K562 (cell line): ENCODE results near the gene MYL11. TPM values are rescaled to one million over a fixed set of nuclear protein-coding genes. Genes with fewer than 3 reads are reported as not detected.
"Not testable (repeated sequence)": the region's sequence is repeated elsewhere in the genome, so short reads cannot be mapped to it uniquely, and the experiment has no call there.

Experiments used
- ATAC-seq: fragments of 200-7000 bp; cut with Tn5 transposase; 3 replicates; pipeline ENCODE4 v1.9.1; 2020; ENCODE audit warnings: moderate library complexity
- BruUV-seq: library from RNA; stranded (reverse); fragments of 400-500 nt; replicated peaks from 2 replicates; lab custom pipeline; 2021; lab: Mats Ljungman, UMichigan
- CTCF ChIA-PET: fragments of 300-600 bp; formaldehyde crosslinking; extraction: SDS; loops from one replicate; lab custom pipeline; 2021; ENCODE audit warnings: low intra/inter-chr PET ratio; lab: Yijun Ruan, JAX
- POLR2A ChIA-PET: fragments of 300-600, 350-650 bp; sonication (Branson Sonifier 250); formaldehyde crosslinking; extraction: SDS; loops from one replicate; lab custom pipeline; 2021; ENCODE audit warnings: antibody characterized with exemption, inconsistent platforms; lab: Yijun Ruan, JAX
- DNase-seq, 4 experiments: peaks; one replicate each; pipeline versions ENCODE4 v3.0.0 to v3.0.0-alpha.2; 2011 to 2018; ENCODE audit warnings: low spot score in 3 of 4, mixed read lengths in 3 of 4; ENCODE audit errors: extremely low read depth in 1 of 4
- FAIRE-seq: peaks from 2 replicates; lab custom pipeline; 2011; peaks lifted over from hg19 to GRCh38; lab: Jason Lieb, UNC
- H2AFZ ChIP-seq: 2 replicates; pipeline ENCODE4 v1.6.0; 2011; ENCODE audit warnings: low read depth, low read length, control low read depth, inconsistent platforms
- H3K27ac ChIP-seq: fragments of 200-600 bp; 3 replicates; pipeline ENCODE4 v1.8.0; 2011; ENCODE audit warnings: low read depth, mild to moderate bottlenecking, control low read depth, inconsistent platforms, low read length, moderate library complexity, mixed read lengths; ENCODE audit errors: extremely low read depth
- H3K27me3 ChIP-seq, 2 experiments: fragments of 300-600 bp in 1 of 2; 2 replicates in 1 of 2; 3 replicates in 1 of 2; pipeline versions ENCODE4 v1.6.0 to v1.8.0; 2011; ENCODE audit warnings: inconsistent platforms in 2 of 2, low read length in 2 of 2, mild to moderate bottlenecking in 1 of 2, mixed read lengths in 1 of 2, moderate library complexity in 1 of 2; ENCODE audit not compliant: control insufficient read depth in 2 of 2, insufficient read depth in 2 of 2
- H3K36me3 ChIP-seq: fragments of 300-600 bp; 3 replicates; pipeline ENCODE4 v1.8.0; 2011; ENCODE audit warnings: mild to moderate bottlenecking, low read length, inconsistent platforms; ENCODE audit not compliant: control insufficient read depth, insufficient read depth
- H3K4me1 ChIP-seq, 2 experiments: fragments of 200-600 bp in 1 of 2; replicated peaks in 1 of 2; 2 replicates in 1 of 2; 3 replicates in 1 of 2; pipeline versions ENCODE4 v1.5.1 to v1.8.0; 2011; ENCODE audit warnings: inconsistent platforms in 2 of 2, low read length in 2 of 2, mild to moderate bottlenecking in 1 of 2, mixed read lengths in 1 of 2, moderate library complexity in 1 of 2; ENCODE audit not compliant: control insufficient read depth in 2 of 2, insufficient read depth in 2 of 2
- H3K4me2 ChIP-seq: 2 replicates; pipeline ENCODE4 v1.6.1; 2011; ENCODE audit warnings: low read length, control low read depth, inconsistent platforms, mixed read lengths; ENCODE audit not compliant: insufficient read depth
- H3K4me3 ChIP-seq: fragments of 200-600 bp; sonication (generic), shearing (Covaris generic); 2 replicates; pipeline ENCODE4 v1.5.1; 2016; ENCODE audit warnings: control low read depth, inconsistent platforms
- H3K79me2 ChIP-seq: fragments of 200-600 bp; 3 replicates; pipeline ENCODE4 v1.8.0; 2011; ENCODE audit warnings: low read length, inconsistent platforms; ENCODE audit not compliant: control insufficient read depth, insufficient read depth
- H3K9ac ChIP-seq, 2 experiments: 2 replicates each; pipeline versions ENCODE4 v1.6.0 to v1.6.1; 2011; ENCODE audit warnings: low read depth in 2 of 2, low read length in 2 of 2, control low read depth in 1 of 2, inconsistent platforms in 1 of 2, mild to moderate bottlenecking in 1 of 2, mixed read lengths in 1 of 2; ENCODE audit not compliant: insufficient read depth in 1 of 2
- H3K9me1 ChIP-seq: one replicate; pipeline ENCODE4 v1.6.0; 2011; ENCODE audit warnings: inconsistent platforms, mild to moderate bottlenecking, low read length, moderate library complexity; ENCODE audit not compliant: control insufficient read depth, insufficient read depth
- H3K9me3 ChIP-seq: replicated peaks from 2 replicates; pipeline ENCODE4 v1.5.1; 2011; ENCODE audit warnings: low read depth, low read length, inconsistent platforms; ENCODE audit not compliant: control insufficient read depth, insufficient read depth
- H4K20me1 ChIP-seq: replicated peaks from 2 replicates; pipeline ENCODE4 v1.6.1; 2011; ENCODE audit warnings: low read length, inconsistent platforms, mixed read lengths; ENCODE audit not compliant: control insufficient read depth, insufficient read depth
- ZNF384 ChIP-seq: IDR thresholded peaks from 2 replicates; pipeline ENCODE4 v1.6.1; 2012; ENCODE audit warnings: low read depth, low read length, improper control_type of control experiment
- WGBS: fragments of 100-300 bp; shearing (Covaris generic); methylation state at CpG from one replicate; pipeline ENCODE4 v1.1.6; 2016; ENCODE audit warnings: low coverage, mixed read lengths; ENCODE audit not compliant: insufficient coverage; ENCODE audit errors: missing lambda C conversion rate; 5-methylcytosine and 5-hydroxymethylcytosine counted together
- in situ Hi-C: fragments of 300-500 bp; cut with MboI; formaldehyde crosslinking; loops from 4 replicates; pipeline ENCODE4 v1.15.0; 2018; ENCODE audit warnings: inconsistent platforms, mixed read lengths
- intact Hi-C: fragments of 100-400 bp; cut with micrococcal nuclease; formaldehyde crosslinking; loops from 2 replicates; pipeline ENCODE4 v1.14.2; 2022
- polyA plus RNA-seq, 8 experiments: library from polyadenylated mRNA; depleted of rRNA in 4 of 8; stranded (reverse) in 5 of 8; unstranded in 3 of 8; fragments of >200 nt; fragmentation: Nextera tagmentation in 2 of 8; fragmentation: Illumina TruSeq in 1 of 8; extraction: Ambion mirVana in 2 of 8; extraction: Trizol in 1 of 8; gene quantifications; 2 replicates each; pipeline versions ENCODE4 v1.2.1 to v1.2.3, GENCODE V29; 2011 to 2014; ENCODE audit warnings: inconsistent platforms in 1 of 8, missing spikeins in 1 of 8
- total RNA-seq, 7 experiments: library from RNA; depleted of rRNA in 6 of 7; stranded (reverse); fragments of >200 nt in 6 of 7; fragmentation: Illumina TruSeq in 2 of 7; extraction: Trizol in 2 of 7; gene quantifications; 2 replicates each; pipeline versions ENCODE4 v1.2.1 to v1.2.3, GENCODE V29; 2011 to 2021; ENCODE audit warnings: low replicate concordance in 1 of 7
- TF ChIP-seq, protein P1 (sequence below), 3 experiments: IDR thresholded peaks in 2 of 3; conservative IDR thresholded peaks in 1 of 3; 2 replicates each; pipeline ENCODE4 v1.5.1; 2011 to 2012; ENCODE audit warnings: low read length in 3 of 3, mild to moderate bottlenecking in 3 of 3, control low read depth in 2 of 3, improper control_type of control experiment in 1 of 3, inconsistent platforms in 1 of 3, low read depth in 1 of 3, mixed read lengths in 1 of 3, moderate library complexity in 1 of 3; ENCODE audit not compliant: insufficient read depth in 2 of 3

The MYL11 gene
- total and polyA plus RNA-seq, 9 of the 15 experiments (the other 6 are each of a cell fraction or from before 2014, with no cell fraction given), result 0.31 to 1.5 (median 0.73) TPM; not detected in 4

DNA sequence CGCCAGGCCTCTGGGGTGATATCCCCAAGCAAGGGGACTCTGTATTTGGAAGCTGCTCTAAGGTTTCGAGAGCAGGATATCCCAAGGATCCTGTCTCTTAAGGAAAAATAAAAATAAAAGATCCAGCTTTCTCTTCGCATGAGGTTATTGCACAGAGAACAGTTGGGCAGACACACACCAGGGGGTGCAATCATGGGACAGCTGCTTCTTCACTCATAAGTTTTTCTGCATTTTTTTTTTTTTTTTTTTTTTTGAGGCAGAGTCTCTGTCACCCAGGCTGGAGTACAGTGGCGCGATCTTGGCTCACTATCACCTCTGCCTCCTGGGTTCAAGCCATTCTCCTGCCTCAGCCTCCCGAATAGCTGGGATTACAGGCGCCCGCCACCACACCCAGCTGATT is 32.6 kb upstream of the MYL11 start:
- H2AFZ ChIP-seq, H3K9ac ChIP-seq, CTCF ChIA-PET, ATAC-seq, H3K79me2 ChIP-seq, BruUV-seq, H4K20me1 ChIP-seq, in situ Hi-C loops, H3K36me3 ChIP-seq, H3K4me2 ChIP-seq, H3K27me3 ChIP-seq, H3K9me1 ChIP-seq, H3K4me3 ChIP-seq, intact Hi-C loops, H3K27ac ChIP-seq, H3K9me3 ChIP-seq, DNase-seq: not testable (repeated sequence)
- WGBS, result 50% methylated on average over 5 of the region's 8 CpGs
- POLR2A ChIA-PET, result interaction anchor here (0.8 to 1.0 kb wide), 3 partner anchors 10 to 51 kb away, joined by 4 to 7 read pairs (median 5); partner anchors contain the start of gene CD2BP2
- FAIRE-seq, result peak; percentile 52
- TF ChIP-seq ZNF384, result peak; percentile 65
- TF ChIP-seq, protein P1, sequence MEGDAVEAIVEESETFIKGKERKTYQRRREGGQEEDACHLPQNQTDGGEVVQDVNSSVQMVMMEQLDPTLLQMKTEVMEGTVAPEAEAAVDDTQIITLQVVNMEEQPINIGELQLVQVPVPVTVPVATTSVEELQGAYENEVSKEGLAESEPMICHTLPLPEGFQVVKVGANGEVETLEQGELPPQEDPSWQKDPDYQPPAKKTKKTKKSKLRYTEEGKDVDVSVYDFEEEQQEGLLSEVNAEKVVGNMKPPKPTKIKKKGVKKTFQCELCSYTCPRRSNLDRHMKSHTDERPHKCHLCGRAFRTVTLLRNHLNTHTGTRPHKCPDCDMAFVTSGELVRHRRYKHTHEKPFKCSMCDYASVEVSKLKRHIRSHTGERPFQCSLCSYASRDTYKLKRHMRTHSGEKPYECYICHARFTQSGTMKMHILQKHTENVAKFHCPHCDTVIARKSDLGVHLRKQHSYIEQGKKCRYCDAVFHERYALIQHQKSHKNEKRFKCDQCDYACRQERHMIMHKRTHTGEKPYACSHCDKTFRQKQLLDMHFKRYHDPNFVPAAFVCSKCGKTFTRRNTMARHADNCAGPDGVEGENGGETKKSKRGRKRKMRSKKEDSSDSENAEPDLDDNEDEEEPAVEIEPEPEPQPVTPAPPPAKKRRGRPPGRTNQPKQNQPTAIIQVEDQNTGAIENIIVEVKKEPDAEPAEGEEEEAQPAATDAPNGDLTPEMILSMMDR (IDR thresholded peaks at IDR 0.05 in 2 of 3, conservative IDR thresholded peaks at IDR 0.05 in 1 of 3; ENCODE audit: insufficient read depth in 2 of 3, low read depth in 1 of 3, low read length in 3 of 3), result 0 out of 6 replicates have a peak, but pooled peaks of 1 of the 3 experiments have one; percentile 14
- H3K4me1 ChIP-seq, result peaks cover 0 to 14% of the 10 kb centered on the region in 2 experiments; a peak in 2 of 5 replicates
